Measurements from ENCODE around the gene DCLK1.

Gene DCLK1

GRCh38 chr13:35882722-35883497 is 248.3 kb downstream of the DCLK1 start:
- H3K27ac ChIP-seq (ENCODE audit: low read depth, low read length): no peak overlapping the region
- H3K9me3 ChIP-seq (ENCODE audit: control insufficient read depth in 1 of 2, low read length in 2 of 2): no peaks in the 10 kb centered on the region
- H3K27me3 ChIP-seq (ENCODE audit: control insufficient read depth in 1 of 2, insufficient read depth in 2 of 2, low read length in 2 of 2): no peaks in the 10 kb centered on the region
- H3K36me3 ChIP-seq (ENCODE audit: control insufficient read depth in 1 of 2, insufficient read depth in 2 of 2, low read length in 2 of 2): no peaks in the 10 kb centered on the region
- H3K4me1 ChIP-seq (ENCODE audit: control insufficient read depth in 1 of 2, insufficient read depth in 2 of 2, low read length in 2 of 2): no peaks in the 10 kb centered on the region
- H3K4me3 ChIP-seq (ENCODE audit: low read depth in 1 of 2, low read length in 2 of 2): no peak overlapping the region
- H3K9ac ChIP-seq (ENCODE audit: low read depth in 1 of 2, low read length in 2 of 2): no peak overlapping the region

GRCh38 chr13:35881360-35881759 is 249.8 kb downstream of the DCLK1 start:
- Histone ChIP-seq H3K27me3 (ENCODE audit: control insufficient read depth in 1 of 2, insufficient read depth in 2 of 2, low read length in 2 of 2) (no peaks in the 10 kb centered on the region), H3K36me3 (ENCODE audit: control insufficient read depth in 1 of 2, insufficient read depth in 2 of 2, low read length in 2 of 2) (no peaks in the 10 kb centered on the region), H3K4me3 (ENCODE audit: low read depth in 1 of 2, low read length in 2 of 2) (no peak overlapping the region), H3K4me1 (ENCODE audit: control insufficient read depth in 1 of 2, insufficient read depth in 2 of 2, low read length in 2 of 2) (no peaks in the 10 kb centered on the region), H3K9me3 (ENCODE audit: control insufficient read depth in 1 of 2, low read length in 2 of 2) (no peaks in the 10 kb centered on the region), H3K27ac (ENCODE audit: low read depth, low read length) (no peak overlapping the region), H3K9ac (ENCODE audit: low read depth in 1 of 2, low read length in 2 of 2) (no peak overlapping the region)

GRCh38 chr13:35879111-35879510 is 252.1 kb downstream of the DCLK1 start:
- Histone ChIP-seq H3K4me1 (ENCODE audit: control insufficient read depth in 1 of 2, insufficient read depth in 2 of 2, low read length in 2 of 2) (no peaks in the 10 kb centered on the region), H3K27me3 (ENCODE audit: control insufficient read depth in 1 of 2, insufficient read depth in 2 of 2, low read length in 2 of 2) (no peaks in the 10 kb centered on the region), H3K27ac (ENCODE audit: low read depth, low read length) (no peak overlapping the region), H3K9ac (ENCODE audit: low read depth in 1 of 2, low read length in 2 of 2) (no peak overlapping the region), H3K9me3 (ENCODE audit: control insufficient read depth in 1 of 2, low read length in 2 of 2) (no peaks in the 10 kb centered on the region), H3K36me3 (ENCODE audit: control insufficient read depth in 1 of 2, insufficient read depth in 2 of 2, low read length in 2 of 2) (no peaks in the 10 kb centered on the region), H3K4me3 (ENCODE audit: low read depth in 1 of 2, low read length in 2 of 2) (no peak overlapping the region)

- Histone ChIP-seq H3K36me3 (ENCODE audit: control insufficient read depth in 1 of 2, insufficient read depth in 2 of 2, low read length in 2 of 2) (no peaks in the 10 kb centered on the region), H3K27ac (ENCODE audit: low read depth, low read length) (no peak overlapping the region)
These were observed 254.6 kb downstream of the DCLK1 start for GRCh38 chr13:35876601-35877000.

GRCh38 chr13:35874704-35875103 is 256.5 kb downstream of the DCLK1 start:
- H3K4me3 ChIP-seq (ENCODE audit: low read depth in 1 of 2, low read length in 2 of 2): no peak overlapping the region
- no peaks in the 10 kb centered on the region for H3K36me3 ChIP-seq (ENCODE audit: control insufficient read depth in 1 of 2, insufficient read depth in 2 of 2, low read length in 2 of 2)
- H3K9ac ChIP-seq (ENCODE audit: low read depth in 1 of 2, low read length in 2 of 2): no peak overlapping the region
- H3K4me1 ChIP-seq (ENCODE audit: control insufficient read depth in 1 of 2, insufficient read depth in 2 of 2, low read length in 2 of 2): no peaks in the 10 kb centered on the region
- no peaks in the 10 kb centered on the region for H3K27me3 ChIP-seq (ENCODE audit: control insufficient read depth in 1 of 2, insufficient read depth in 2 of 2, low read length in 2 of 2)
- no peaks in the 10 kb centered on the region for H3K9me3 ChIP-seq (ENCODE audit: control insufficient read depth in 1 of 2, low read length in 2 of 2)
- no peak overlapping the region for H3K27ac ChIP-seq (ENCODE audit: low read depth, low read length)

More at GRCh38 chr13:35876601-35877000, 254.6 kb downstream of the DCLK1 start:
- no peaks in the 10 kb centered on the region for H3K27me3 ChIP-seq (ENCODE audit: control insufficient read depth in 1 of 2, insufficient read depth in 2 of 2, low read length in 2 of 2)
- no peaks in the 10 kb centered on the region for H3K9me3 ChIP-seq (ENCODE audit: control insufficient read depth in 1 of 2, low read length in 2 of 2)
- H3K4me3 ChIP-seq (ENCODE audit: low read depth in 1 of 2, low read length in 2 of 2): no peak overlapping the region
- H3K4me1 ChIP-seq (ENCODE audit: control insufficient read depth in 1 of 2, insufficient read depth in 2 of 2, low read length in 2 of 2): no peaks in the 10 kb centered on the region
- H3K9ac ChIP-seq (ENCODE audit: low read depth in 1 of 2, low read length in 2 of 2): no peak overlapping the region

GRCh38 chr13:35872369-35872768 is 258.8 kb downstream of the DCLK1 start:
- Histone ChIP-seq H3K27me3 (ENCODE audit: control insufficient read depth in 1 of 2, insufficient read depth in 2 of 2, low read length in 2 of 2) (no peaks in the 10 kb centered on the region), H3K4me3 (ENCODE audit: low read depth in 1 of 2, low read length in 2 of 2) (no peak overlapping the region), H3K9ac (ENCODE audit: low read depth in 1 of 2, low read length in 2 of 2) (no peak overlapping the region), H3K4me1 (ENCODE audit: control insufficient read depth in 1 of 2, insufficient read depth in 2 of 2, low read length in 2 of 2) (no peaks in the 10 kb centered on the region), H3K36me3 (ENCODE audit: control insufficient read depth in 1 of 2, insufficient read depth in 2 of 2, low read length in 2 of 2) (no peaks in the 10 kb centered on the region), H3K27ac (ENCODE audit: low read depth, low read length) (no peak overlapping the region), H3K9me3 (ENCODE audit: control insufficient read depth in 1 of 2, low read length in 2 of 2) (no peaks in the 10 kb centered on the region)

- H3K27ac ChIP-seq (ENCODE audit: low read depth, low read length): no peak overlapping the region
- no peaks in the 10 kb centered on the region for H3K4me1 ChIP-seq (ENCODE audit: control insufficient read depth in 1 of 2, insufficient read depth in 2 of 2, low read length in 2 of 2)
- no peaks in the 10 kb centered on the region for H3K27me3 ChIP-seq (ENCODE audit: control insufficient read depth in 1 of 2, insufficient read depth in 2 of 2, low read length in 2 of 2)
- H3K4me3 ChIP-seq (ENCODE audit: low read depth in 1 of 2, low read length in 2 of 2): no peak overlapping the region
- H3K9me3 ChIP-seq (ENCODE audit: control insufficient read depth in 1 of 2, low read length in 2 of 2): no peaks in the 10 kb centered on the region
- H3K9ac ChIP-seq (ENCODE audit: low read depth in 1 of 2, low read length in 2 of 2): no peak overlapping the region
- no peaks in the 10 kb centered on the region for H3K36me3 ChIP-seq (ENCODE audit: control insufficient read depth in 1 of 2, insufficient read depth in 2 of 2, low read length in 2 of 2)
These were observed 259.6 kb downstream of the DCLK1 start for GRCh38 chr13:35871561-35871960.

GRCh38 chr13:35866801-35867200 is 264.4 kb downstream of the DCLK1 start:
- no peak overlapping the region for H3K9ac ChIP-seq (ENCODE audit: low read depth in 1 of 2, low read length in 2 of 2)
- H3K36me3 ChIP-seq (ENCODE audit: control insufficient read depth in 1 of 2, insufficient read depth in 2 of 2, low read length in 2 of 2): no peaks in the 10 kb centered on the region
- no peak overlapping the region for H3K27ac ChIP-seq (ENCODE audit: low read depth, low read length)
- no peak overlapping the region for H3K4me3 ChIP-seq (ENCODE audit: low read depth in 1 of 2, low read length in 2 of 2)
- H3K9me3 ChIP-seq (ENCODE audit: control insufficient read depth in 1 of 2, low read length in 2 of 2): no peaks in the 10 kb centered on the region
- H3K27me3 ChIP-seq (ENCODE audit: control insufficient read depth in 1 of 2, insufficient read depth in 2 of 2, low read length in 2 of 2): no peaks in the 10 kb centered on the region
- no peaks in the 10 kb centered on the region for H3K4me1 ChIP-seq (ENCODE audit: control insufficient read depth in 1 of 2, insufficient read depth in 2 of 2, low read length in 2 of 2)

GRCh38 chr13:35865341-35866240 is 265.6 kb downstream of the DCLK1 start:
- Histone ChIP-seq H3K9me3 (ENCODE audit: control insufficient read depth in 1 of 2, low read length in 2 of 2) (no peaks in the 10 kb centered on the region), H3K4me1 (ENCODE audit: control insufficient read depth in 1 of 2, insufficient read depth in 2 of 2, low read length in 2 of 2) (no peaks in the 10 kb centered on the region), H3K27me3 (ENCODE audit: control insufficient read depth in 1 of 2, insufficient read depth in 2 of 2, low read length in 2 of 2) (no peaks in the 10 kb centered on the region), H3K27ac (ENCODE audit: low read depth, low read length) (no peak overlapping the region), H3K36me3 (ENCODE audit: control insufficient read depth in 1 of 2, insufficient read depth in 2 of 2, low read length in 2 of 2) (no peaks in the 10 kb centered on the region), H3K9ac (ENCODE audit: low read depth in 1 of 2, low read length in 2 of 2) (no peak overlapping the region), H3K4me3 (ENCODE audit: low read depth in 1 of 2, low read length in 2 of 2) (no peak overlapping the region)

- H3K4me1 ChIP-seq (ENCODE audit: control insufficient read depth in 1 of 2, insufficient read depth in 2 of 2, low read length in 2 of 2): no peaks in the 10 kb centered on the region
These were observed 270.5 kb downstream of the DCLK1 start for GRCh38 chr13:35860661-35861060.

More at GRCh38 chr13:35860661-35861060, 270.5 kb downstream of the DCLK1 start:
- H3K27ac ChIP-seq (ENCODE audit: low read depth, low read length): no peak overlapping the region
- no peak overlapping the region for H3K4me3 ChIP-seq (ENCODE audit: low read depth in 1 of 2, low read length in 2 of 2)
- H3K27me3 ChIP-seq (ENCODE audit: control insufficient read depth in 1 of 2, insufficient read depth in 2 of 2, low read length in 2 of 2): no peaks in the 10 kb centered on the region
- H3K9ac ChIP-seq (ENCODE audit: low read depth in 1 of 2, low read length in 2 of 2): no peak overlapping the region
- no peaks in the 10 kb centered on the region for H3K9me3 ChIP-seq (ENCODE audit: control insufficient read depth in 1 of 2, low read length in 2 of 2)
- H3K36me3 ChIP-seq (ENCODE audit: control insufficient read depth in 1 of 2, insufficient read depth in 2 of 2, low read length in 2 of 2): no peaks in the 10 kb centered on the region
